Measurements from ENCODE around the gene NR6A1. TPM values are rescaled to one million over a fixed set of nuclear protein-coding genes. Genes with fewer than 3 reads are reported as not detected.

The NR6A1 gene
- total and polyA plus RNA-seq, 2 of the 13 experiments (the other 11 are each of a cell fraction or from before 2014, with no cell fraction given): 28.1 to 31.5 TPM

GRCh38 chr9:124511891-124512805 lies 259.0 kb downstream of the NR6A1 start (continued):
- TF ChIP-seq ZNF883 (CRISPR knock-in tag; IDR thresholded peaks at IDR 0.05; ENCODE audit: not compliant biosample characterization) (no peak), ZFP37 (CRISPR knock-in tag; IDR thresholded peaks at IDR 0.05; ENCODE audit: borderline replicate concordance) (no peak), ZNF430 (CRISPR knock-in tag; IDR thresholded peaks at IDR 0.05) (no peak; the same call in 1 of the 2 replicates), ZNF30 (CRISPR knock-in tag; IDR thresholded peaks at IDR 0.05) (no peak), ZBTB42 (CRISPR knock-in tag; IDR thresholded peaks at IDR 0.05) (peak; percentile 100), PHF8 (CRISPR knock-in tag; IDR thresholded peaks at IDR 0.05) (0 out of 2 replicates have a peak, but pooled peaks have one; percentile 28), ZNF280B (CRISPR knock-in tag; IDR thresholded peaks at IDR 0.05; ENCODE audit: borderline replicate concordance) (peak; percentile 74; the same call in 1 of the 2 replicates), TBP (CRISPR knock-in tag; IDR thresholded peaks at IDR 0.05) (no peak), CERS6 (CRISPR knock-in tag; IDR thresholded peaks at IDR 0.05) (no peak), GTF3A (CRISPR knock-in tag; conservative IDR thresholded peaks at IDR 0.05) (no peak), MYNN (CRISPR knock-in tag; IDR thresholded peaks at IDR 0.05; ENCODE audit: low read depth) (no peak), TGIF2 (CRISPR knock-in tag; IDR thresholded peaks at IDR 0.05) (no peak), ZNF292 (CRISPR knock-in tag; IDR thresholded peaks at IDR 0.05; ENCODE audit: borderline replicate concordance, low read depth) (peak; percentile 93), MLLT10 (CRISPR knock-in tag; IDR thresholded peaks at IDR 0.05) (no peak), ZNF644 (CRISPR knock-in tag; IDR thresholded peaks at IDR 0.05; ENCODE audit: low read depth) (no peak), MBD4 (IDR thresholded peaks at IDR 0.05; ENCODE audit: borderline replicate concordance, low read length) (no peak), ZNF205 (CRISPR knock-in tag; IDR thresholded peaks at IDR 0.05) (0 out of 2 replicates have a peak, but pooled peaks have one; percentile 27), NR2F1 (CRISPR knock-in tag; IDR thresholded peaks at IDR 0.05) (peak; percentile 64 to 68; a peak in 2 of 4 replicates), NFE2L2 (IDR thresholded peaks at IDR 0.05; ENCODE audit: low read length) (no peak), RFX3 (CRISPR knock-in tag; IDR thresholded peaks at IDR 0.05) (no peak), ZNF331 (CRISPR knock-in tag; IDR thresholded peaks at IDR 0.05) (peak; percentile 50; the same call in 1 of the 2 replicates), ZBTB10 (CRISPR knock-in tag; IDR thresholded peaks at IDR 0.05; ENCODE audit: borderline replicate concordance) (peak; percentile 71; the same call in 1 of the 2 replicates), RFXAP (CRISPR knock-in tag; IDR thresholded peaks at IDR 0.05; ENCODE audit: borderline replicate concordance) (no peak), ZNF563 (CRISPR knock-in tag; IDR thresholded peaks at IDR 0.05) (no peak; the same call in 1 of the 2 replicates)
